Erythroblast (primary cell): Measurements from ENCODE around the gene ZNF784.

ENCODE experiments used
- GATA1 ChIP-seq: IDR thresholded peaks from 2 replicates; pipeline ENCODE4 v1.6.1; 2011; ENCODE audit warnings: low read depth, mild to moderate bottlenecking, control low read depth, low read length, moderate library complexity
- POLR2A ChIP-seq: IDR thresholded peaks from 2 replicates; pipeline ENCODE4 v1.6.1; 2011; ENCODE audit warnings: mild to moderate bottlenecking, low read length

- no peak for TF ChIP-seq POLR2A
- TF ChIP-seq GATA1: no peak
Measured at GRCh38 chr19:55663846-55664536, 39.6 kb upstream of the ZNF784 start.
